Calu3 (cell line): ENCODE measurements around the gene CLEC4A. TPM values are rescaled to one million over a fixed set of nuclear protein-coding genes. Genes with fewer than 3 reads are reported as not detected.

Experiments
- BruUV-seq: library from RNA; stranded (reverse); fragments of 400-500 nt; replicated peaks from 2 replicates; lab custom pipeline; 2021; lab: Mats Ljungman, UMichigan
- CTCF ChIA-PET: fragments of 300-600 bp; sonication (Branson Sonifier 250); formaldehyde crosslinking; loops from one replicate; lab custom pipeline; 2022; ENCODE audit warnings: antibody characterized with exemption; lab: Charles Lee
- DNase-seq: peaks from one replicate; pipeline ENCODE4 v3.0.0; 2022
- H3K27ac Mint-ChIP-seq: one replicate; pipeline ENCODE4 v1.8.0; 2022; ENCODE audit warnings: mixed read lengths; ENCODE audit not compliant: unreplicated experiment
- H3K27me3 Mint-ChIP-seq: one replicate; pipeline ENCODE4 v1.8.0; 2022; ENCODE audit warnings: mixed read lengths; ENCODE audit not compliant: unreplicated experiment
- H3K36me3 Mint-ChIP-seq: one replicate; pipeline ENCODE4 v1.8.0; 2022; ENCODE audit warnings: mild to moderate bottlenecking, moderate library complexity, mixed read lengths; ENCODE audit not compliant: insufficient read depth, unreplicated experiment
- H3K4me1 Mint-ChIP-seq: one replicate; pipeline ENCODE4 v1.8.0; 2022; ENCODE audit warnings: mild to moderate bottlenecking, low read depth, mixed read lengths; ENCODE audit not compliant: unreplicated experiment
- H3K4me3 Mint-ChIP-seq: one replicate; pipeline ENCODE4 v1.8.0; 2022; ENCODE audit warnings: mild to moderate bottlenecking, low read depth, moderate library complexity, mixed read lengths; ENCODE audit not compliant: unreplicated experiment
- H3K9me3 Mint-ChIP-seq: one replicate; pipeline ENCODE4 v1.8.0; 2022; ENCODE audit warnings: low read depth, mixed read lengths; ENCODE audit not compliant: unreplicated experiment
- CTCF ChIP-seq: fragments of 200-600 bp; IDR thresholded peaks from one replicate; pipeline ENCODE4 v1.8.0; 2022; ENCODE audit warnings: antibody characterized with exemption; ENCODE audit not compliant: unreplicated experiment
- intact Hi-C: fragments of 100-400 bp; cut with micrococcal nuclease; formaldehyde crosslinking; loops from one replicate; pipeline ENCODE4 v1.10.0; 2022; ENCODE audit not compliant: unreplicated experiment
- total RNA-seq: library from RNA; stranded (reverse); gene quantifications from 2 replicates; pipeline ENCODE4 v1.2.3, GENCODE V29; 2022

CLEC4A gene
- total RNA-seq, 1 experiment from 2014 or later, result not detected

GRCh38 chr12:8143261-8143660 lies 19.8 kb downstream of the CLEC4A start:
- Mint-ChIP-seq H3K9me3 (peaks cover 8% of the 10 kb centered on the region), H3K27ac (no peak overlapping the region), H3K4me3 (no peak overlapping the region), H3K36me3 (peaks cover 5% of the 10 kb centered on the region), H3K27me3 (peaks cover 7% of the 10 kb centered on the region), H3K4me1 (no peaks in the 10 kb centered on the region)
- intact Hi-C loops, result no loop called here
- TF ChIP-seq CTCF, result no peak
- no peak for DNase-seq
- BruUV-seq, result no TSS peak
- CTCF ChIA-PET, result no interaction called here

- no peak for DNase-seq
- CTCF ChIA-PET, result no interaction called here
- Mint-ChIP-seq H3K27me3 (peaks cover 7% of the 10 kb centered on the region), H3K9me3 (peaks cover 8% of the 10 kb centered on the region), H3K4me1 (no peaks in the 10 kb centered on the region), H3K27ac (no peak overlapping the region), H3K4me3 (no peak overlapping the region), H3K36me3 (peaks cover 5% of the 10 kb centered on the region)
- intact Hi-C loops, result no loop called here
- BruUV-seq, result no TSS peak
- no peak for TF ChIP-seq CTCF
These were observed 22.5 kb downstream of the CLEC4A start for GRCh38 chr12:8145754-8146441.

GRCh38 chr12:8146442-8146771 lies 23.0 kb downstream of the CLEC4A start:
- BruUV-seq, result no TSS peak
- DNase-seq, result no peak
- Mint-ChIP-seq H3K27ac (no peak overlapping the region), H3K4me3 (no peak overlapping the region), H3K4me1 (no peaks in the 10 kb centered on the region), H3K27me3 (peaks cover 7% of the 10 kb centered on the region), H3K9me3 (peaks cover 8% of the 10 kb centered on the region), H3K36me3 (peaks cover 5% of the 10 kb centered on the region)
- CTCF ChIA-PET, result interaction anchor here (0.7 kb wide), 1 partner anchor 38 kb away, joined by 4 read pairs; no protein-coding TSS in a partner anchor
- no peak for TF ChIP-seq CTCF
- intact Hi-C loops, result no loop called here

- BruUV-seq, result no TSS peak
- peaks cover 12% of the 10 kb centered on the region for H3K36me3 Mint-ChIP-seq
- no peak for TF ChIP-seq CTCF
- no peak for DNase-seq
- no peak overlapping the region for H3K27ac Mint-ChIP-seq
- H3K4me3 Mint-ChIP-seq, result no peak overlapping the region
- H3K4me1 Mint-ChIP-seq, result peaks cover 47% of the 10 kb centered on the region
- intact Hi-C loops, result no loop called here
- H3K27me3 Mint-ChIP-seq, result no peaks in the 10 kb centered on the region
- peaks cover 3% of the 10 kb centered on the region for H3K9me3 Mint-ChIP-seq
- CTCF ChIA-PET, result no interaction called here
These were observed 31.1 kb downstream of the CLEC4A start for GRCh38 chr12:8154526-8154925.
